HG02763 (cell line): ENCODE data around the gene EXOC6.
"Not testable (repeated sequence)": the region's sequence is repeated elsewhere in the genome, so short reads cannot be mapped to it uniquely, and the experiment has no call there.

Source experiments
- ATAC-seq: cut with Tn5 transposase; IDR thresholded peaks from one replicate; pipeline ENCODE4 v1.9.1; 2021; ENCODE audit warnings: mild to moderate bottlenecking, moderate library complexity; ENCODE audit not compliant: unreplicated experiment

EXOC6 gene

GRCh38 chr10:93101148-93101547 lies 252.8 kb downstream of the EXOC6 start:
- ATAC-seq = not testable (repeated sequence)

GRCh38 chr10:93103953-93104352 lies 255.6 kb downstream of the EXOC6 start:
- no peak for ATAC-seq

- ATAC-seq = no peak
Observed at GRCh38 chr10:93106631-93107072, 258.3 kb downstream of the EXOC6 start.
